Measurements from ENCODE around the gene SERP2.

DNA sequence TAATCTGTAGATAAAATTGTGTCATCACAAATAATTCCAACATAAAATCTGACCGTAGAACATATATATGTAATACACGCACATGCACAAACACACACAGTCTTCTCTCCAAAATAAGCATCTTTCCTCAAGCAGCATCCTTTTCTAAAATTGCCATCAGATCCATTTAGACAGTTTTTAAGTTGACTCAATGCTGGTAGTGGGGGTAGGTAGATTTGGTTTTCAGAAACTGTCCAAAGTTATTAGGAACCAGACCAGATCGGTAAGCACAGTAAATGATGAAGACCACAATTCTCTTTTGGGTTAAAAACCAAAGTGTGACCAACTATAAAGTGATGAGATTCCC is 64.6 kb downstream of the SERP2 start:
- TF ChIP-seq EZH2phosphoT487 (conservative IDR thresholded peaks at IDR 0.05; ENCODE audit: low read length) = no peak
- TF ChIP-seq, protein P1, sequence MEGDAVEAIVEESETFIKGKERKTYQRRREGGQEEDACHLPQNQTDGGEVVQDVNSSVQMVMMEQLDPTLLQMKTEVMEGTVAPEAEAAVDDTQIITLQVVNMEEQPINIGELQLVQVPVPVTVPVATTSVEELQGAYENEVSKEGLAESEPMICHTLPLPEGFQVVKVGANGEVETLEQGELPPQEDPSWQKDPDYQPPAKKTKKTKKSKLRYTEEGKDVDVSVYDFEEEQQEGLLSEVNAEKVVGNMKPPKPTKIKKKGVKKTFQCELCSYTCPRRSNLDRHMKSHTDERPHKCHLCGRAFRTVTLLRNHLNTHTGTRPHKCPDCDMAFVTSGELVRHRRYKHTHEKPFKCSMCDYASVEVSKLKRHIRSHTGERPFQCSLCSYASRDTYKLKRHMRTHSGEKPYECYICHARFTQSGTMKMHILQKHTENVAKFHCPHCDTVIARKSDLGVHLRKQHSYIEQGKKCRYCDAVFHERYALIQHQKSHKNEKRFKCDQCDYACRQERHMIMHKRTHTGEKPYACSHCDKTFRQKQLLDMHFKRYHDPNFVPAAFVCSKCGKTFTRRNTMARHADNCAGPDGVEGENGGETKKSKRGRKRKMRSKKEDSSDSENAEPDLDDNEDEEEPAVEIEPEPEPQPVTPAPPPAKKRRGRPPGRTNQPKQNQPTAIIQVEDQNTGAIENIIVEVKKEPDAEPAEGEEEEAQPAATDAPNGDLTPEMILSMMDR (IDR thresholded peaks at IDR 0.05; ENCODE audit: insufficient read depth, low read length, poor library complexity, severe bottlenecking) = no peak
